LNCaP clone FGC (cell line): ENCODE data around the gene AHI1.

Experiments
- DNase-seq: peaks from one replicate; pipeline ENCODE4 v3.0.0-alpha.2; 2011; ENCODE audit warnings: low read depth
- H3K4me3 ChIP-seq: 2 replicates; pipeline ENCODE4 v1.5.1; 2011; ENCODE audit warnings: mild to moderate bottlenecking, low read depth, low read length, control low read depth
- TF ChIP-seq, protein P1 (sequence below): IDR thresholded peaks from 2 replicates; pipeline ENCODE4 v1.5.1; 2012; ENCODE audit warnings: mild to moderate bottlenecking; ENCODE audit not compliant: control insufficient read depth, insufficient read depth; ENCODE audit errors: extremely low read depth

The AHI1 gene

DNA sequence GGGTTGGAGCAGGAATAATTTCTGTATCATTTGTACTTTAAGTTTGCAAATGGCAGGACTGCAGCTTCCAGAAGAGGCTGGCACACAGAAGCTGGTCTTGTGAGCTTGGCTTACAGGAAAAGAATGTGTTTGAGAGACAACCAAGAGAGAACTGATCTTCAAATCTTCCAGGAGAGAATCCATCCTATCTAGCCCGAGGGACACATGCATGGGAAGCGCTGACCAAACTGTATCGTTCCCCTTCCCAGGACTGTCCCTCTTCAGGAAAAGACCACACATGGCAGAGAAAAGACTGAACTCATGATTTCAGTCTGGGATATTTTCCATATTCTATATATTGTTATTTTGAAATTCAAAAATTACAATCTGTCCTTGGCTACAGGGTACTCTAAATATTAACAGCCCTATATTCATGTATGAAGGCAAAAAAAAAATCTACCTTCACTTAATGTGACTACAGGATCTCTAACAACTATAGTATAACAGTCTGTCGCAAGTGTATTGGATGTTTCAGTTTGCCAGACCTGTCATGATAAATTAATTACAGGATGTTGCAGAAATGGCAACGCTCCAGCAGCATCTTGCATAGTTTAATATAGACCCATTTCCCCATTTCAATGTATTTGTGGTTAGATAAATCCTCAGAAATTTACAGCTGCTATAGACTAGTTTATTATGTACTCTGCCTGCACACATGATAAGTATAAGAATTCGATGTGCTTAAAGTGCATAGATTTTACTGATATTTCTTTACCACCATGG, 217.0 kb downstream of the AHI1 start:
- no peak overlapping the region for H3K4me3 ChIP-seq
- DNase-seq = no peak
- TF ChIP-seq, protein P1, sequence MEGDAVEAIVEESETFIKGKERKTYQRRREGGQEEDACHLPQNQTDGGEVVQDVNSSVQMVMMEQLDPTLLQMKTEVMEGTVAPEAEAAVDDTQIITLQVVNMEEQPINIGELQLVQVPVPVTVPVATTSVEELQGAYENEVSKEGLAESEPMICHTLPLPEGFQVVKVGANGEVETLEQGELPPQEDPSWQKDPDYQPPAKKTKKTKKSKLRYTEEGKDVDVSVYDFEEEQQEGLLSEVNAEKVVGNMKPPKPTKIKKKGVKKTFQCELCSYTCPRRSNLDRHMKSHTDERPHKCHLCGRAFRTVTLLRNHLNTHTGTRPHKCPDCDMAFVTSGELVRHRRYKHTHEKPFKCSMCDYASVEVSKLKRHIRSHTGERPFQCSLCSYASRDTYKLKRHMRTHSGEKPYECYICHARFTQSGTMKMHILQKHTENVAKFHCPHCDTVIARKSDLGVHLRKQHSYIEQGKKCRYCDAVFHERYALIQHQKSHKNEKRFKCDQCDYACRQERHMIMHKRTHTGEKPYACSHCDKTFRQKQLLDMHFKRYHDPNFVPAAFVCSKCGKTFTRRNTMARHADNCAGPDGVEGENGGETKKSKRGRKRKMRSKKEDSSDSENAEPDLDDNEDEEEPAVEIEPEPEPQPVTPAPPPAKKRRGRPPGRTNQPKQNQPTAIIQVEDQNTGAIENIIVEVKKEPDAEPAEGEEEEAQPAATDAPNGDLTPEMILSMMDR = no peak

DNA sequence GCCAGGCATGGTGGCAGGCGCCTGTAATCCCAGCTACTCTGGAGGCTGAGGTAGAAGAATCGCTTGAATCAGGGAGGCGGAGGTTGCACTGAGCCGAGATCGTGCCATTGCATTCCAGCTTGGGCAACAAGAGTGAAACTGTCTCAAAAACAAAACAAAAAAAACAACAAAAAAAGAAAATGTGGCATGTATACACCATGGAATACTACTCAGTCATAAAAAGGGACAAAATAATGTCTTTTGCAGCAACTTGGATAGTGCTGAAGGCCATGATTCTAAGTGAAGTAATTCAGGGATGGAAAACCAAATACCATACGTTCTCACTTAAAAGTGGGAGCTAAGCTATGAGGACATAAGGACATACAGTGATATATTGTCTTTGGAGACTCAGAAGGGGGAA, 220.1 kb downstream of the AHI1 start:
- TF ChIP-seq, protein P1 = no peak
- no peak for DNase-seq
- no peak overlapping the region for H3K4me3 ChIP-seq

DNA sequence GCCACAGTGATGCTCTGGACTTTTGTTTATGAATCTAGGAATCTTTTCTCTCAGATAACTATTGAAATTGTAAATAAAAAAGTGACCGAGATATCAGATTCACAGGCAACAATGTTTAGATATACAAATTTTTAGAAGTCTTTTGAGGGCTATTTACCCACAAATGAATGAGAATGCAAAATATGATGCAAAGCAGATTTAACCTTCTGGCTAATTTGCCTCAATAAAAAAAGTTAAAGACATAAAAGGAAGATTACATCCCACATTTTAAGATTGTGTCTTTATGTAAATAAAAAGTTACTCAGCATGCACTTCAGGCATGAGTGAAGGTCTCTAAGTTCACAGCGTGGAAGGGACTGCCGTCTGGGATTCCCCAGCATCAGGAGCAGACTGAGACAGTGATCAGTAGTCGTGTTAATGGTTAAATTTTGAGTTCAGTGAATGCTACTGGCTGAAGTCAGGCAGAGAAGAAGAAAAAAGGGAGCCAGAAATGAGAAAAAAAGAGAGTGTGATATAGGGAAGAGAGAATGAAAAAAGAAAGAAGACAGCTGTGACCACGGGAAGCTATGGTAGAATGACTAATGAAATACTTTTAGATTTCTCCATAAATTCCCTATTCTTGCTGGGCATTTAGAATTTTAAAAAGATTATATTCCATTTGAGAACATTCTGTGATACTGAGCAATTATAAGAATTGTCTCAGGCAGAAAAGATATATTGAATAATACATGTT, 222.8 kb downstream of the AHI1 start:
- DNase-seq = no peak
- H3K4me3 ChIP-seq = no peak overlapping the region
- TF ChIP-seq, protein P1 = no peak

DNA sequence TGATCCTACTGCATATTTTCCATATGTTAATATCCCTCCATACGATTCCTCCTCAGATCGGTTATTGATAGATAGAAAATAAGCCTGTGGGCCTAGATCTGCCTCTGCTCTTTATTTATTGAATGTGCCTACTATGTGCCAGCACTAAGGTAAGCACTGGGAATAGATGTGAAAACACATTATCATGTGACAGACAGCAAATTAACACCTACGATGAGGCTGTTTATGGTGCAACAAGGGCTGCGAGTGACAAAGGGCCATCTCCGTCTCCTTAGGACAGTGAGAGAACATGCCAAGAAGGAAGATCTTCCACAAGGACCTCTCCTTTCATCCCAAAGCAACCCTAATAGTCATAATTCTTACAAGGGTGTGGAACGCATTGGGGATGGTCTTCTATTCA, 225.9 kb downstream of the AHI1 start:
- no peak overlapping the region for H3K4me3 ChIP-seq
- TF ChIP-seq, protein P1 = no peak
- no peak for DNase-seq

DNA sequence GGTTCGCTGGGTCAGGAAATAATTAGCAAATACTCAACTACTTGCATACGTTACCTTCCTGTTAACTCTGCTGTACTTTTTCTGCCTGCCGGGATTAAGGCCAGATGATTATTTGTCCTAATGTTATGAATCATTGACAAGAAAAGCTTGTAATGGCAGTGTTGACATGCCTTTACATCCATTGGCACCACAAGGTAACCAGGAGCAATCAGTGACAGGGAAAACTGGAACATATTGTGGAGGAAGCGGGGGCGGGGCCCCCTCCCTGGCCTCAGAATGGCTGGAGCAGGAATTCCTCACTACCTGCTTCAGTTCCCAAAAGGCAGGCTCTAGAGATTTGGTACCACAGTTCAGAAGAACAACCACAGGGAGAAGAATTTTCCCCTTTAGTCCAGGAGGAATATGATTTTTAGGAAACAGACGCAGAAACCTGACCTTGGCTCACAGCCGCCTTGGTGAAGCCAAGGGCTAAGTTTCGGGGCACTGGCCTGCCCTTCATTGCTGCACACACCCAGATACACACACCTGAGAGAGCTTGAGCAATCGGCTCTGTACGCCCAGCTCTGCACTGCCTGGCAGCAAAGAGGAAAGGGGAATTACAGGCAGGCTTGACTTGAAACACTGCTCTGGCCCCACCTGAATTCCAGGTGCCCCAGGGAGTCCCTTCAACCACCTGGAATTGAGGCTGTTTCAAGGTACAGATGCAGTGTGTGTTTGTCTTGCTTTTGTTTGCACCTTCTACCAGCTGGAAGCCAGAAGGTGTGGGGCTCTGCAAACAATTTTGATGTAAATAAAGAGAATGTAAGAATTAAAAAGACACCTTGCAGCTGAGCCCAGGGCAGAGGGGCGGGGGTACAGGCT, 226.6 kb downstream of the AHI1 start:
- peak; percentile 92 for DNase-seq
- no peak overlapping the region for H3K4me3 ChIP-seq
- TF ChIP-seq, protein P1 = no peak

DNA sequence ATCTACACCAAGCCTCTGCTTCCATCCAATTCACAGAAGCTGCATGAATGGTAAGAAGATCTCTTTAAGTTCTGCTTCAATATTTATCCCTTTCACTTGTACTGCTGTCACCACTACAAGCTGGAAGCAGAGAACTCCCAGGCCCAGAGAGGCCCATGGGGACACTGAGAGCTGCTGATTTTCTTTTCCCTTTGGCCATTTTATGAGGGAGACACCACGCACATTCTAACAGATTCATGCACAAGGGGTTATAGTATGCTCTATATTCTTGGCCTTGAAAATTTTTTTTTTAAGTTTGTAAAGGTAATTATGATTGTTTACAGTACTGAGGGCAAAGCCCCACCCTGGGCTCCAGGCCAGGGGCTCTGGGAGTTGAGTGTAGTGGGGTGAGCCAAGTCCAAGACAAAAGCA, 228.1 kb downstream of the AHI1 start:
- no peak overlapping the region for H3K4me3 ChIP-seq
- DNase-seq = no peak
- TF ChIP-seq, protein P1 = no peak
